Measurements from ENCODE around the gene VANGL2. TPM values are rescaled to one million over a fixed set of nuclear protein-coding genes. Genes with fewer than 3 reads are reported as not detected.

The VANGL2 gene
- total and polyA plus RNA-seq, 2 experiments from 2014 or later: 17.7 to 51.3 TPM

DNA sequence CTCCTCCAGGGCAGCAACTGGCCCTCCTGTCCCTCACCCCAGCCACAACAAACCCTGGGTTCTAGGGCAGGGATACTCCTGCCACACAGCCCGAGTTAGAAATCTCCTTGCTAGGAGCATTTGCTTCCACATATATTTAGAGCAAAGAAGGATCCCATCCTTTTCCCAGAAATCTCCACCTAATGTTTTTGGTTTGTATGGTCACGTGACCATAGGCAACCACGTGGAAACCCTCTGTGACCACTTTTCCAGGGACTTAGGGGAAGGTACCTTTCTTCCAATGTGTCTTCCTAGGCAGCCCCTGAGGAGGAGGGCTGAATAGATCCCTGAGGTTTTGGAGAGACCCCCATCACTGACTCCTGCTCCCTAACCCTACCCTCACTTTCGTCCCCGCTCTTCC lies 25.5 kb downstream of the VANGL2 start:
- H3K27me3 Mint-ChIP-seq (ENCODE audit: insufficient read depth, low read depth, poor library complexity): peaks cover 7% of the 10 kb centered on the region
- no peak overlapping the region for H3K27ac ChIP-seq (ENCODE audit: low read depth)
- ATAC-seq (no peak), DNase-seq (ENCODE audit: low spot score) (no peak)
- no peak overlapping the region for H3K4me3 ChIP-seq
- peaks cover 16% of the 10 kb centered on the region; the same call in 1 of the 2 replicates for H3F3A ChIP-seq (replicated peaks; ENCODE audit: low read depth)
- peaks cover 5% of the 10 kb centered on the region; the same call in 1 of the 2 replicates for H4K20me1 ChIP-seq (replicated peaks; ENCODE audit: insufficient read depth)
- no peaks in the 10 kb centered on the region for H3K79me2 ChIP-seq (replicated peaks; ENCODE audit: insufficient read depth)
- peaks cover 23% of the 10 kb centered on the region for H3K36me3 ChIP-seq (ENCODE audit: insufficient read depth)
- H3K9me2 ChIP-seq (ENCODE audit: insufficient read depth): no peaks in the 10 kb centered on the region
- no peaks in the 10 kb centered on the region for H3K9me3 Mint-ChIP-seq
- peaks cover 61% of the 10 kb centered on the region for H3K36me3 Mint-ChIP-seq (ENCODE audit: low read depth)
- no peak overlapping the region for H3K4me3 Mint-ChIP-seq
- TF ChIP-seq REST (IDR thresholded peaks at IDR 0.05; ENCODE audit: unreplicated experiment) (no peak), POLR2AphosphoS5 (IDR thresholded peaks at IDR 0.05; ENCODE audit: low read depth) (no peak), ZNF114 (CRISPR knock-in tag; IDR thresholded peaks at IDR 0.05) (no peak), CREB1 (CRISPR knock-in tag; IDR thresholded peaks at IDR 0.05; ENCODE audit: low read depth) (no peak), EZH2phosphoT487 (IDR thresholded peaks at IDR 0.05; ENCODE audit: unreplicated experiment) (no peak), JUNB (IDR thresholded peaks at IDR 0.05; ENCODE audit: unreplicated experiment) (no peak), STAT1 (IDR thresholded peaks at IDR 0.05; ENCODE audit: unreplicated experiment) (no peak), ZNF331 (CRISPR knock-in tag; IDR thresholded peaks at IDR 0.05; ENCODE audit: low read depth) (no peak), EZH2 (IDR thresholded peaks at IDR 0.05; ENCODE audit: low read depth, unreplicated experiment) (no peak), CTCF (conservative IDR thresholded peaks at IDR 0.05; ENCODE audit: low read depth in 2 of 2) (no peak)
- TF ChIP-seq, protein P1, sequence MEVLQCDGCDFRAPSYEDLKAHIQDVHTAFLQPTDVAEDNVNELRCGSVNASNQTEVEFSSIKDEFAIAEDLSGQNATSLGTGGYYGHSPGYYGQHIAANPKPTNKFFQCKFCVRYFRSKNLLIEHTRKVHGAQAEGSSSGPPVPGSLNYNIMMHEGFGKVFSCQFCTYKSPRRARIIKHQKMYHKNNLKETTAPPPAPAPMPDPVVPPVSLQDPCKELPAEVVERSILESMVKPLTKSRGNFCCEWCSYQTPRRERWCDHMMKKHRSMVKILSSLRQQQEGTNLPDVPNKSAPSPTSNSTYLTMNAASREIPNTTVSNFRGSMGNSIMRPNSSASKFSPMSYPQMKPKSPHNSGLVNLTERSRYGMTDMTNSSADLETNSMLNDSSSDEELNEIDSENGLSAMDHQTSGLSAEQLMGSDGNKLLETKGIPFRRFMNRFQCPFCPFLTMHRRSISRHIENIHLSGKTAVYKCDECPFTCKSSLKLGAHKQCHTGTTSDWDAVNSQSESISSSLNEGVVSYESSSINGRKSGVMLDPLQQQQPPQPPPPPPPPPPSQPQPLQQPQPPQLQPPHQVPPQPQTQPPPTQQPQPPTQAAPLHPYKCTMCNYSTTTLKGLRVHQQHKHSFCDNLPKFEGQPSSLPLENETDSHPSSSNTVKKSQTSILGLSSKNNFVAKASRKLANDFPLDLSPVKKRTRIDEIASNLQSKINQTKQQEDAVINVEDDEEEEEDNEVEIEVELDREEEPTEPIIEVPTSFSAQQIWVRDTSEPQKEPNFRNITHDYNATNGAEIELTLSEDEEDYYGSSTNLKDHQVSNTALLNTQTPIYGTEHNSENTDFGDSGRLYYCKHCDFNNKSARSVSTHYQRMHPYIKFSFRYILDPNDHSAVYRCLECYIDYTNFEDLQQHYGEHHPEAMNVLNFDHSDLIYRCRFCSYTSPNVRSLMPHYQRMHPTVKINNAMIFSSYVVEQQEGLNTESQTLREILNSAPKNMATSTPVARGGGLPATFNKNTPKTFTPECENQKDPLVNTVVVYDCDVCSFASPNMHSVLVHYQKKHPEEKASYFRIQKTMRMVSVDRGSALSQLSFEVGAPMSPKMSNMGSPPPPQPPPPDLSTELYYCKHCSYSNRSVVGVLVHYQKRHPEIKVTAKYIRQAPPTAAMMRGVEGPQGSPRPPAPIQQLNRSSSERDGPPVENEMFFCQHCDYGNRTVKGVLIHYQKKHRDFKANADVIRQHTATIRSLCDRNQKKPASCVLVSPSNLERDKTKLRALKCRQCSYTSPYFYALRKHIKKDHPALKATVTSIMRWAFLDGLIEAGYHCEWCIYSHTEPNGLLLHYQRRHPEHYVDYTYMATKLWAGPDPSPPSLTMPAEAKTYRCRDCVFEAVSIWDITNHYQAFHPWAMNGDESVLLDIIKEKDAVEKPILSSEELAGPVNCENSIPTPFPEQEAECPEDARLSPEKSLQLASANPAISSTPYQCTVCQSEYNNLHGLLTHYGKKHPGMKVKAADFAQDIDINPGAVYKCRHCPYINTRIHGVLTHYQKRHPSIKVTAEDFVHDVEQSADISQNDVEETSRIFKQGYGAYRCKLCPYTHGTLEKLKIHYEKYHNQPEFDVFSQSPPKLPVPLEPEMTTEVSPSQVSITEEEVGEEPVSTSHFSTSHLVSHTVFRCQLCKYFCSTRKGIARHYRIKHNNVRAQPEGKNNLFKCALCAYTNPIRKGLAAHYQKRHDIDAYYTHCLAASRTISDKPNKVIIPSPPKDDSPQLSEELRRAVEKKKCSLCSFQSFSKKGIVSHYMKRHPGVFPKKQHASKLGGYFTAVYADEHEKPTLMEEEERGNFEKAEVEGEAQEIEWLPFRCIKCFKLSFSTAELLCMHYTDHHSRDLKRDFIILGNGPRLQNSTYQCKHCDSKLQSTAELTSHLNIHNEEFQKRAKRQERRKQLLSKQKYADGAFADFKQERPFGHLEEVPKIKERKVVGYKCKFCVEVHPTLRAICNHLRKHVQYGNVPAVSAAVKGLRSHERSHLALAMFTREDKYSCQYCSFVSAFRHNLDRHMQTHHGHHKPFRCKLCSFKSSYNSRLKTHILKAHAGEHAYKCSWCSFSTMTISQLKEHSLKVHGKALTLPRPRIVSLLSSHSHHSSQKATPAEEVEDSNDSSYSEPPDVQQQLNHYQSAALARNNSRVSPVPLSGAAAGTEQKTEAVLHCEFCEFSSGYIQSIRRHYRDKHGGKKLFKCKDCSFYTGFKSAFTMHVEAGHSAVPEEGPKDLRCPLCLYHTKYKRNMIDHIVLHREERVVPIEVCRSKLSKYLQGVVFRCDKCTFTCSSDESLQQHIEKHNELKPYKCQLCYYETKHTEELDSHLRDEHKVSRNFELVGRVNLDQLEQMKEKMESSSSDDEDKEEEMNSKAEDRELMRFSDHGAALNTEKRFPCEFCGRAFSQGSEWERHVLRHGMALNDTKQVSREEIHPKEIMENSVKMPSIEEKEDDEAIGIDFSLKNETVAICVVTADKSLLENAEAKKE (CRISPR knock-in tag; IDR thresholded peaks at IDR 0.05): no peak
- TF ChIP-seq, protein P2, sequence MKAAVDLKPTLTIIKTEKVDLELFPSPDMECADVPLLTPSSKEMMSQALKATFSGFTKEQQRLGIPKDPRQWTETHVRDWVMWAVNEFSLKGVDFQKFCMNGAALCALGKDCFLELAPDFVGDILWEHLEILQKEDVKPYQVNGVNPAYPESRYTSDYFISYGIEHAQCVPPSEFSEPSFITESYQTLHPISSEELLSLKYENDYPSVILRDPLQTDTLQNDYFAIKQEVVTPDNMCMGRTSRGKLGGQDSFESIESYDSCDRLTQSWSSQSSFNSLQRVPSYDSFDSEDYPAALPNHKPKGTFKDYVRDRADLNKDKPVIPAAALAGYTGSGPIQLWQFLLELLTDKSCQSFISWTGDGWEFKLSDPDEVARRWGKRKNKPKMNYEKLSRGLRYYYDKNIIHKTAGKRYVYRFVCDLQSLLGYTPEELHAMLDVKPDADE (IDR thresholded peaks at IDR 0.05): no peak
- H3K4me1 ChIP-seq (ENCODE audit: insufficient read depth): 0 out of 2 replicates have a peak, but pooled peaks cover 3% of the 10 kb centered on the region
- no peak overlapping the region for H3K27ac Mint-ChIP-seq
- peaks cover 7% of the 10 kb centered on the region for H3K4me1 Mint-ChIP-seq
- H3K27me3 ChIP-seq (ENCODE audit: insufficient read depth): no peaks in the 10 kb centered on the region
- H2AFZ ChIP-seq: no peak overlapping the region
- H3K4me2 ChIP-seq: no peak overlapping the region

All from GM23338 (cell line).